Stomach (tissue), 9 donors: ENCODE data around the gene CIZ1. TPM values are rescaled to one million over a fixed set of nuclear protein-coding genes. Genes with fewer than 3 reads are reported as not detected.

Experiments
- DNase-seq, 2 donors: peaks; one replicate each; pipeline versions ENCODE4 v3.0.0 to v3.0.0-alpha.2; 2013 to 2019
- H3K27ac ChIP-seq, 5 donors: fragments of 200-600 bp in 4 of 5; sonication (generic) in 4 of 5; one replicate each; pipeline ENCODE4 v1.5.1; 2013 to 2019; ENCODE audit warnings: mild to moderate bottlenecking in 1 of 5, moderate library complexity in 1 of 5
- H3K27me3 ChIP-seq, 3 donors: fragments of 200-600 bp; sonication (generic); one replicate each; pipeline ENCODE4 v1.5.1; 2017 to 2019; ENCODE audit warnings: mixed run types in 1 of 3
- H3K36me3 ChIP-seq, 4 donors: fragments of 200-600 bp; sonication (generic); 1 replicate in 3 of 4; 2 replicates in 1 of 4; pipeline ENCODE4 v1.5.1; 2016 to 2019
- H3K4me1 ChIP-seq, 4 donors: fragments of 200-600 bp; sonication (generic); one replicate each; pipeline ENCODE4 v1.5.1; 2016 to 2019
- H3K4me3 ChIP-seq, 4 donors: fragments of 200-600 bp; sonication (generic) in 3 of 4; one replicate each; pipeline ENCODE4 v1.5.1; 2016 to 2019; ENCODE audit warnings: mild to moderate bottlenecking in 1 of 4
- H3K9me3 ChIP-seq, 4 donors: fragments of 200-600 bp; sonication (generic); one replicate each; pipeline ENCODE4 v1.5.1; 2016 to 2019
- EP300 ChIP-seq: sonication (generic); formaldehyde crosslinking; IDR thresholded peaks from one replicate; pipeline ENCODE4 v1.6.1; 2017; ENCODE audit warnings: antibody characterized with exemption
- POLR2A ChIP-seq, 4 donors: fragments of 450-650 bp; IDR thresholded peaks; one replicate each; pipeline ENCODE4 v1.6.1; 2016; ENCODE audit warnings: antibody characterized with exemption in 4 of 4, control low read depth in 2 of 4, mild to moderate bottlenecking in 1 of 4, moderate library complexity in 1 of 4
- POLR2AphosphoS5 ChIP-seq, 3 donors: sonication (generic); formaldehyde crosslinking; IDR thresholded peaks; one replicate each; pipeline ENCODE4 v1.6.1; 2016; ENCODE audit warnings: antibody characterized with exemption in 3 of 3
- WGBS, 5 donors: extraction: QIAGEN DNeasy Blood & Tissue Kit in 3 of 5; methylation state at CpG; one replicate each; pipeline versions ENCODE4 v1.1.5 to v1.1.7; 2013 to 2018; 5-methylcytosine and 5-hydroxymethylcytosine counted together
- intact Hi-C: fragments of 100-400 bp; cut with DNase I; formaldehyde crosslinking; loops from one replicate; pipeline ENCODE4 v1.15.1; 2023; ENCODE audit warnings: low total_unique reads
- polyA plus RNA-seq, 3 donors: library from polyadenylated mRNA; stranded (reverse); fragments of 200-250 nt; gene quantifications; one replicate each; pipeline ENCODE4 v1.2.3, GENCODE V29; 2013
- total RNA-seq, 5 donors: library from RNA; depleted of rRNA; stranded (reverse); fragments of >200 nt; gene quantifications; one replicate each; pipeline versions ENCODE4 v1.1.0 to v1.2.3, GENCODE V29; 2014 to 2016
- TF ChIP-seq, protein P1 (sequence below), 7 experiments: fragments of 450-650 bp in 4 of 7; fragments of 200-600 bp in 3 of 7; sonication (generic) in 3 of 7; IDR thresholded peaks; one replicate each; pipeline ENCODE4 v1.5.1; 2016 to 2019; ENCODE audit warnings: antibody characterized with exemption in 7 of 7, control low read depth in 2 of 7, mild to moderate bottlenecking in 1 of 7
- donor health status: healthy with polysubstance abuse.
- donor health status: Bipolar disorder and iron deficiency.
- donor health status: healthy.

The CIZ1 gene
- total and polyA plus RNA-seq, 8 donors: 15.2 to 217 (median 55.6) TPM

DNA sequence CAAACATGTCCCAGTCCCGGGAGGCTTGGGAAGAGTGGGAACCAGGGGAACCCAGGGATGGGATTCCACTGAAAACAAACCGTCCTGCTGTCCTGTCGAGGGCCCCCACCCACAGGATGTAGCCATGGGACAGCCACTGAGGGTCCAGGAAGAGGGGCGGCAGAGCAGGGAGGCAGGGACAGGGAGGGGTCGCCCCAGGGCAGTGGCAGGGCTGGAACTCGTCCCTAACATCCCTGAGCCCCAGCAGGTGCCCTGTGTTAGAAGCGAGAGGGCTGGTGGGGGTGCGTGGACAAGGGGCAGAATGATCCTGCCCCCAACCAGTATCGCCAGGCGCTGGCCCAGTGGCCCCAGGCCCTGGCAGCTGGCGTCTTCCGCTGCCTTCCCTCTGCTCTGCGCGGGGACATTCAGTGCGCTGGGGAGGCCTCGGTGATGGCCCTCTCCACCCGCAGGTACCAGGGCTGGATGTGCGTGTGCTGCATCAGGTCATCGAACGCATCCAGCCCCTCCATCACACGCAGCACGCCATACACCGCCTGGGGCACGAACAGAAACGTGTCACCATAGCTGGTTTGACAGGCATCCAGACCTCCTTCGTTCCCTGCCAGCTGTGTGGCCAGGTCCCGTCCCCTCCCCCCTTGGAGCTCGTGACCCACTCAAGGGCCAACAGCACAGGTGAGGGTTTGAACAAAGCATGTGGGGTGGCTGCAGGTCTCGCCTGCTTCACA is 70.5 kb downstream of the CIZ1 start:
- no peaks in the 10 kb centered on the region for H3K9me3 ChIP-seq
- 83 to 87% (median 85%) methylated on average over 10 to 29 of the region's 29 CpGs for WGBS, 5 donors
- TF ChIP-seq EP300 (no peak), POLR2AphosphoS5 (IDR thresholded peaks at IDR 0.05) (no peak), POLR2A (IDR thresholded peaks at IDR 0.05) (no peak)
- TF ChIP-seq, protein P1, sequence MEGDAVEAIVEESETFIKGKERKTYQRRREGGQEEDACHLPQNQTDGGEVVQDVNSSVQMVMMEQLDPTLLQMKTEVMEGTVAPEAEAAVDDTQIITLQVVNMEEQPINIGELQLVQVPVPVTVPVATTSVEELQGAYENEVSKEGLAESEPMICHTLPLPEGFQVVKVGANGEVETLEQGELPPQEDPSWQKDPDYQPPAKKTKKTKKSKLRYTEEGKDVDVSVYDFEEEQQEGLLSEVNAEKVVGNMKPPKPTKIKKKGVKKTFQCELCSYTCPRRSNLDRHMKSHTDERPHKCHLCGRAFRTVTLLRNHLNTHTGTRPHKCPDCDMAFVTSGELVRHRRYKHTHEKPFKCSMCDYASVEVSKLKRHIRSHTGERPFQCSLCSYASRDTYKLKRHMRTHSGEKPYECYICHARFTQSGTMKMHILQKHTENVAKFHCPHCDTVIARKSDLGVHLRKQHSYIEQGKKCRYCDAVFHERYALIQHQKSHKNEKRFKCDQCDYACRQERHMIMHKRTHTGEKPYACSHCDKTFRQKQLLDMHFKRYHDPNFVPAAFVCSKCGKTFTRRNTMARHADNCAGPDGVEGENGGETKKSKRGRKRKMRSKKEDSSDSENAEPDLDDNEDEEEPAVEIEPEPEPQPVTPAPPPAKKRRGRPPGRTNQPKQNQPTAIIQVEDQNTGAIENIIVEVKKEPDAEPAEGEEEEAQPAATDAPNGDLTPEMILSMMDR (IDR thresholded peaks at IDR 0.05): no peak
- intact Hi-C loops: no loop called here
- DNase-seq: peak in 1 of 2 donors; percentile 22
- no peaks in the 10 kb centered on the region for H3K27me3 ChIP-seq
- H3K36me3 ChIP-seq: peaks cover 36 to 56% (median 53%) of the 10 kb centered on the region in 4 donors
- no peak overlapping the region for H3K4me3 ChIP-seq
- H3K27ac ChIP-seq: no peak overlapping the region
- H3K4me1 ChIP-seq: peaks cover 12 to 40% (median 37%) of the 10 kb centered on the region in 4 donors

DNA sequence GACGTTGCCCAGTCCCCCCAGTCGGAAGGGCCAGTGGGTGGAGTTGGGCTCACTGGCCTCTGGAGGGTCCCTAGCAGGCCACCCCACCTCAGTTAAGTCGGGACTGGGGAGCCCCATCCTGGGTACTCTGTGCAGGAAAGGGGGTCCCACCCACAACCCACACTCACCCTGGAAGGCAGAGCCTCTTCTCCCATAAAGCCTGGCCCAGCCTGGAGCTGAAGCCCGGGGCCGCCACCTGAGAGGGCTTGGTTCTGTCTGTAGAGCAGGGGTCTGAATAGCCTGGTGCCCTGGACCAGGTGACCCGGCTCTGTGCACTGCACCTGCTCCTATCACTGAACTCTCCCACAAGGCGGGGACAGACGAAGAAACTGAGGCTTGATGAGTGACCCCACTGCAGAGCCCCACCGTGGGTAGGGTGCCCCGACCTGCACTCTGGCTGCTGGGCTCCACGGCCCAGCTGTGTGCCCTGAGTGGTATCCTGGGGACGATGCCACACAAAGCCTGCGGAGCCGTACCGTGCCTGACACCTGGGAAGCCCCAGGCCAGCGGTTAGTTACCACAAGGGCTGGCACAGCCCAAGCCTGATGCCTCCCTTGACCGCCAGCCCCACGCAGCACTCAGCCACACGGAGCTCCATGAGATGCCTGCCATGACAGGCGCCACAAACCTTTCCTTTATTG is 71.2 kb downstream of the CIZ1 start:
- intact Hi-C loops: no loop called here
- 79 to 88% (median 81%) methylated on average over 12 to 20 of the region's 20 CpGs for WGBS, 5 donors
- no peak for TF ChIP-seq POLR2AphosphoS5 (IDR thresholded peaks at IDR 0.05)
- TF ChIP-seq, protein P1 (IDR thresholded peaks at IDR 0.05): no peak

DNA sequence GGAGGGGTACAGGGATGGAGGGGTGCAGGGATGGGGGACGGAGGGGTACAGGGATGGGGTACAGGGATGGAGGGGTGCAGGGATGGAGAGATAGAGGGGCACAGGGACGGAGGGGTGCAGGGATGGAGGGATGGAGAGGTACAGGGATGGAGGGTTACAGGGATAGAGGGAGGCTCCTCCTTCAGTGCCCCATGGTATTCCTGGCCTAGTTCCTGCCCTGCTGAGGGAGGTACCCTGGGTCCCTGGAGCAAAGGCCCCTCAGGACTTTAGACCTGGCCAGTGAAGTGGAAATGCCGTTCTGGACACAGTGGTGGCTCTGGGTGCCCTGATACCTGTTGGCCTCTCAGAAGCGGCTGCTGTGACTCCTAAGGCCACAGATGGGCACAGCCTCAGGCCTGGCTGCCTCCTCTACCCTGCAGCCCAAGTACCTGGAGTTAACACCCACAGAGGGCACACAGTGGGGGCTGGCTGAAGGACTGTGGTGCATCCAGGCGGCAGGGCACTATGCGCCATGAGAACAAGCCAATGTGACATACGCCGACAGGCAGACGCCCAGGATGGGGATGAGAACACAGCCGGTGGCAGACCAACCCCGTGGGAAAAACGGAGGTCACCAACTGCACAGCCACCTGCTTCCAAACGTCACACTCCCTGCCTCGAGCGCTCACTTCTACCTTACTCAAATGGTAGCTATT is 72.3 kb downstream of the CIZ1 start:
- TF ChIP-seq POLR2AphosphoS5 (IDR thresholded peaks at IDR 0.05) (no peak), POLR2A (IDR thresholded peaks at IDR 0.05) (no peak), EP300 (no peak)
- TF ChIP-seq, protein P1 (IDR thresholded peaks at IDR 0.05): no peak
- peak in 1 of 2 donors; percentile 25 for DNase-seq
- peaks cover 34 to 57% (median 46%) of the 10 kb centered on the region in 4 donors for H3K36me3 ChIP-seq

More for the DNA sequence above, 71.2 kb downstream of the CIZ1 start:
- H3K4me3 ChIP-seq: no peak overlapping the region
- no peaks in the 10 kb centered on the region for H3K9me3 ChIP-seq
- H3K27me3 ChIP-seq: no peaks in the 10 kb centered on the region
- no peak overlapping the region for H3K27ac ChIP-seq
- H3K36me3 ChIP-seq: peaks cover 36 to 58% (median 53%) of the 10 kb centered on the region in 4 donors
- DNase-seq: peak in 1 of 2 donors; percentile 17
- H3K4me1 ChIP-seq: peaks cover 10 to 40% (median 36%) of the 10 kb centered on the region in 4 donors

DNA sequence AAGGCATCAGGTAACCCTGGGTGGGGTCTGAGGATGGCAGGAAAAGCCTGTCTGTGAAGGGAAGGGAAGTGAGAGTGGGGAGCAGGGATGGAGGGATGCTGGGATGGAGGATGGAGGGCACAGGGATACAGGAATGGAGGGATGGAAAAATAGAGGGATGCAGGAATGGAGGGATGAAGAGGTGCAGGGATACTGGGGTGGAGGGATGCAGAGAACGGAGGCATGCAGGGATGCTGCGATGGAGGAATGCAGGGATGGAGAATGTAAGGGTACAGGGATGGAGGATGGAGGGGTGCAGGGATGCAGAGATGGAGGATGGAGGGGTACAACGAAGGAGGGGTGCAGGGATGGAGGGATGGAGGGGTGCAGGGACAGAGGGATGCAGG is 72.9 kb downstream of the CIZ1 start:
- no peaks in the 10 kb centered on the region for H3K9me3 ChIP-seq
- H3K27ac ChIP-seq: no peak overlapping the region
- H3K27me3 ChIP-seq: no peaks in the 10 kb centered on the region
- 41 to 64% (median 50%) methylated on average over 3 of the region's 3 CpGs for WGBS, 5 donors
- TF ChIP-seq, protein P1 (IDR thresholded peaks at IDR 0.05): no peak
- no peak for TF ChIP-seq POLR2AphosphoS5 (IDR thresholded peaks at IDR 0.05)
- TF ChIP-seq POLR2A (IDR thresholded peaks at IDR 0.05): no peak
- no peak for TF ChIP-seq EP300
- H3K4me3 ChIP-seq: no peak overlapping the region
- H3K36me3 ChIP-seq: peaks cover 27 to 57% (median 46%) of the 10 kb centered on the region in 4 donors
- no peak for DNase-seq
- intact Hi-C loops: no loop called here
- H3K4me1 ChIP-seq: peaks cover 13 to 33% (median 32%) of the 10 kb centered on the region in 4 donors

More for the DNA sequence above, 72.3 kb downstream of the CIZ1 start:
- WGBS, 5 donors: 68 to 78% (median 74%) methylated on average over 14 to 15 of the region's 15 CpGs
- peaks cover 9 to 32% (median 31%) of the 10 kb centered on the region in 4 donors for H3K4me1 ChIP-seq
- intact Hi-C loops: no loop called here
- no peaks in the 10 kb centered on the region for H3K9me3 ChIP-seq
- H3K4me3 ChIP-seq: no peak overlapping the region
- no peak overlapping the region for H3K27ac ChIP-seq
- H3K27me3 ChIP-seq: no peaks in the 10 kb centered on the region
